Measurements from ENCODE around the gene DDX31.
A peak's percentile ranks its signal among the peaks of the same experiment; 100 is the strongest.
"Not testable (repeated sequence)": the region's sequence is repeated elsewhere in the genome, so short reads cannot be mapped to it uniquely, and the experiment has no call there.

Gene DDX31

GRCh38 chr9:132669698-132670456 lies at the start of gene DDX31:
Gene DDX31, minus strand, starts transcription at chr9:132669983. Its CDS starts 49 bp downstream, at chr9:132669934.
- peak; percentile 82 to 83 for DNase-seq (ENCODE audit: low read depth in 2 of 2)

GRCh38 chr9:132718381-132718928 lies 48.7 kb upstream of the DDX31 start:
- DNase-seq (ENCODE audit: low read depth in 2 of 2), result not testable (repeated sequence)

DNA sequence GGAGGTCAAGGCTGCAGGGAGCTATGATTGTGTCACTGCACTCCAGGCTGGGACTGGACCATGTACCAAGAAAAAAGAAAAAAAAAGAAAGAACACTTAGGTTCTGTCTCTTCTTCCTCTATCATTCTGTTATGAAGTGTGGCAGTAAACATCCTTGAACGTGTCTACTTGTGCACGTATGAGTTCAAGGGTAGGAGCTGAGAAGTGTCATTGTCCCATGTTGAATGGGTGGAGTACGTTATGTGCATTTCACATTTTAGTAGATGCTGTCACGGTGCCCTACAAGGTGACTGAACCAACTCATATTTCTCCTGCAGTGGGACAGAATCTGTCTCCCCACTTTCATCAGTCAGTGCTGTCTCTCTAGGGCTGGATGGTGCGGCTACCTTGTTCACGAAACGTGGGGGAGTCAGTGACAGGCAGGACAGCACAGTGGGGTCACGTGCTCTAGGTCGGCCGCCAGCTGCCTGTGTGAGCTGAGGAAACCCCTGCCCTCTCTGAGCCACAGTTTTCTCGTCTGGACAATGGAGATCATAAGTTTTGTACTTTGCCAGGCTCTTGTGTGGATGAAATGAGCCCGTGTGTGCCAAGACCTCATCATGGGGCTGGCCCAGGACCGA lies 47.7 kb upstream of the DDX31 start:
- no peak for DNase-seq (ENCODE audit: low read depth in 2 of 2)

GRCh38 chr9:132716007-132716406 lies 46.2 kb upstream of the DDX31 start:
- DNase-seq (ENCODE audit: low read depth in 2 of 2), result no peak

DNA sequence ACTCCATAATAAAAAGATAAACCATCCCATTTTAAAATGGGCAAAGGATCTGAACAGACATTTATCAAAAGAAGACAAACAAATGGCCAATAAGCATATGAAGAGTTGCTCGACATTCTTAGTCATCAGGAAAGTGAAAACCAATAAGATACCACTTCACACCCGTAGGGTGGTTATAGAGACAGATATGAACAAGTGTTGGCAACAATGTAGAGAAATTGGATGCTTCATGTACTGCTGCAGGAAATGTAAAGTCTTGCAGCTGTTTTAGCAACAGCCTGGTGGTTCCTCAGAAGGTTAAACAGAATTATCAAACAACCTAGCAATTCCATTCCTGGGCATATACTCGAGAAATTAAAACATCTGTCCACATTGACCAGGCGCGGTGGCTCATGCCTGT lies 43.0 kb upstream of the DDX31 start:
- DNase-seq (ENCODE audit: low read depth in 2 of 2), result no peak

- no peak for DNase-seq (ENCODE audit: low read depth in 2 of 2)
Measured at GRCh38 chr9:132711846-132712245, 42.1 kb upstream of the DDX31 start.

DNA sequence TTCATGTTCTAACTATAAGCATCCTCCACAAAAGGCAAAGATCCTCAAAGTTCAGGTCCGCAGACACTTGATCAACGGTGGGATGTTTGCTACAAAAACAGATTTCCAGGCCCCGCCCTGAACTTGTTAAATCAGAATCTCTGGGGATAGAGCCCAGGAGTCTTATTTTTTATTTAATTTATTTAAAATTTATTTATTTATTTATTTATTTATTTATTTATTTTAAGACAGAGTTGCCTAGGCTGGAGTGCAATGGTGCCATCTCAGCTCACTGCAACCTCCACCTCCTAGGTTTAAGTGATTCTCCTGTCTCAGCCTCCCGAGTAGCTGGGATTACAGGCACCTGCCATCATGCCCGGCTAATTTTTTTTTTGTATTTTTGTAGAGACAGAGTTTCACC lies 41.4 kb upstream of the DDX31 start:
- DNase-seq (ENCODE audit: low read depth in 2 of 2), result not testable (repeated sequence)

- no peak for DNase-seq (ENCODE audit: low read depth in 2 of 2)
Measured at GRCh38 chr9:132710333-132710732, 40.5 kb upstream of the DDX31 start.

DNA sequence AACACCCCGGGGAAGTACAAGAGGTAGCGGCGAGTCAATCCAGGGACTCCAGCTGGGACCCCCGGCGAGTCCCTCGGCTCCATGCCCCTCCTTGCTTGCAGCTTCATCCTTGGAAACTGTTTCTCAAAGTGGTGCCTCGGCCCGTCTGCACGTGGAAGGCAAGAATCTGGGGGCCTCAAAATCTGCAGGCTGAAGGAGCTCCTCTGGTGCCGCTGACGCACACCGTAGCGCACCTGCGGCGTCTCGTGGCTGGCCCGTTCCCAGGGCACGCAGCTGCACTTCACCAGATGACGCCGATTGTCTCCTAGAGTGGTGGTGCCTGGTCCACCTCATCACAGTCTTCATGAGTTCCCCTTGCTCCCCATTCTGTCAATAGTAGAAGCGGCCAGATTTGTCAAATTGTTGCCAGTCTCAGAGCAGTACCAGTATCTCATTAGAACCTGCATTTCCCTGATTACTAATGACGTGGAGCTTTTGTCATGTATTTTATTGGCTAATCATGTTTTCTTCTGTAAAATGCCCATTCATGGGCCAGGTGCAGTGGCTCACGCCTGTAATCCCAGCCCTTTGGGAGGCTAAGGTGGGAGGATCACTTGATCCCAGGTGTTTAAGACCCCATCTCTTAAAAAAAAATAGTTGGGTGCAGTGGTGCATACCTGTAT lies 39.1 kb upstream of the DDX31 start:
- DNase-seq (ENCODE audit: low read depth in 2 of 2), result no peak

DNA sequence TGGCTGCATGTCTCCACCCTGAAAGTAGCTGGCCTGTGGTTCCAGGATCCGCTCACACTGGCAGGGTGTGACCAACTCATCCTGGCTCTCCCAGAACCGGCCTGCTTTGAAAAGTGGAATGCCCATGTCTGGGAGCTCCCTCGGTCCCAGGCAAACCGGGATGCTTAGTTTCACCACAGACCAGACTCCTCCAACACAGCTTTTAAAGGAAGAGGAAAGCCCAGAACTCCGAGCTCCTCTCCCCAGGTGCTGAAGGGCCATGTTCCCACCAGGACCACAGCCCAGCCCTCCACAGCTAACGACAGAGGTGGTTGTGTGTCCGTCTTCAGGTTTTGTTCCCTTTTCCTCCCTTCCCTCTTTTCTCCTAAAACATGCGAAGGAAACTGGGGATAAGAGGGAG lies 38.5 kb upstream of the DDX31 start:
- DNase-seq (ENCODE audit: low read depth in 2 of 2), result no peak

GRCh38 chr9:132703336-132703735 lies 33.6 kb upstream of the DDX31 start:
- DNase-seq (ENCODE audit: low read depth in 2 of 2), result no peak

DNA sequence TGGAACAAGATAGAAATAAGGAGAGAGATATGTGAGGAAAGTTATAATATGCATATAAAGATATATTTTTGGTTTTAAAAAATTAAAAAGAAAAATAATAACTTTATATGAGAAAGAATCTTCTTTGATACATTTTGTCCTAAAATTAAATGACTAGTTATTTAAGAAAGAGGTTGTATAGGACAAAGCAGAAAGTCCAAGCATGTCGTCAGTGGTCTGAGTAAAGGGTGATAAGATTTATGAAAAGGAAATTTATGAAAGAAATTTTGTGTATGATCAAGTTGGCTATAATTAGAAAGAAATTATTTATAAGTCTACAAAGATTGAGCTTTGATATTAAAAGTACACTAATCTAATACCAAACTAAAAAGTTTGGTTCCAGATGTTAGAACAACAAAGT lies 32.5 kb upstream of the DDX31 start:
- no peak for DNase-seq (ENCODE audit: low read depth in 2 of 2)

- DNase-seq (ENCODE audit: low read depth in 2 of 2), result no peak
Measured at GRCh38 chr9:132699956-132700355, 30.2 kb upstream of the DDX31 start.

DNA sequence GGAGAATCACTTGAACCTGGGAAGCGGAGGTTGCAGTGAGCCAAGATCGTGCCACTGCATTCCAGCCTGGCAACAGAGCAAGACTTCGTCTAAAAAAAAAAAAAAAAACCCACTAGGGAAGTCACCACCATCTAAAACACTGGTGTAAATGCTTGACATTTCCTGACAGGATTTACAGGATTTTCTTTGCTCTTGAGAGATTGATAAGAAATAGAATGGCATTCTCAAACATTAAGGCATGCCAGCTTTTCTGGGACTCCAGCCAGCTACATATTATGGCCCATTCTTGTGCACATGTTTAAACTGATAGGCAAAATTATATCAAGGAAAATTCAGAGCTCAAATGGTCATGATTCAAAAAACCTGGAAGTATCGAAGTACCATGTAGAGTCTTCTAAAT lies 29.2 kb upstream of the DDX31 start:
- no peak for DNase-seq (ENCODE audit: low read depth in 2 of 2)

- no peak for DNase-seq (ENCODE audit: low read depth in 2 of 2)
Measured at GRCh38 chr9:132697230-132697629, 27.4 kb upstream of the DDX31 start.

DNA sequence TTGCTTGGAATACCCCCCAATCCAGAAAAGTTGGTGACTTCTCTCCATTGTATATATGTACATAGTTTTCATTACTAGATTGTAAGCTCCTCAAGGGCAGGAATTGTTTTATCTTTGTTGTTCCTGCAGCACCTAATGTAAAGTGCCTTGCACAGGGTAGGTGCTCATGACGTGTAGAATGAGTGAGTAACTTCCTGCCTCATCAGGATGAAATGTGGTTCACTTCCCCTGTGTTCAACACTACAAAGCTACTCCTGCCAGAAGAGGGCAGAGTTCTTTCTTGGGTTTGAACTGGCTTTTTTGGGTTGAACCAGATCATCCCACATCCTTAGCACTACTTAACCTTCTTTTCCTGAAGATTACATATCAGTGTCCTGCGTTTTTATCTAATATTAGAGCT lies 24.4 kb upstream of the DDX31 start:
- DNase-seq (ENCODE audit: low read depth in 2 of 2), result no peak

- DNase-seq (ENCODE audit: low read depth in 2 of 2), result no peak
Measured at GRCh38 chr9:132690696-132691095, 20.9 kb upstream of the DDX31 start.

DNA sequence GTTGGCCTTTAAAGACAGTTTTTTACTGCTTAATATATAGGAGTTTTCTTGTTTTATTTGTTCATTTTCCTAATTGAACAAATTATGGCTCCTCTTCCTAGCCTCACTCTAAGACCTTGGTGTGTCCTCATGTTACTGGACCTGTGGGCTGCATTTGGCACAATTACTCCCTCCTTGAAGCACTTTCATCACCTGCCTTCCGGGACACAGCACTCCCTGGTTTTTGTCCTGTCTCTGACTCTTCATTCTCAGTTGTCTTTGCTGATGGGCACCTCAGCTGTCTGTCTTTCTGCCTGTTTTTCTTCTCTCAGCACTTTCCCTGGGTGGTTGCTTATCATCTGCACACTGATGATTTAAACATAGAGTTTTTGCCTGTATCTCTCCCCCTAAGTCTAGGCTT lies 14.1 kb upstream of the DDX31 start:
- no peak for DNase-seq (ENCODE audit: low read depth in 2 of 2)

DNA sequence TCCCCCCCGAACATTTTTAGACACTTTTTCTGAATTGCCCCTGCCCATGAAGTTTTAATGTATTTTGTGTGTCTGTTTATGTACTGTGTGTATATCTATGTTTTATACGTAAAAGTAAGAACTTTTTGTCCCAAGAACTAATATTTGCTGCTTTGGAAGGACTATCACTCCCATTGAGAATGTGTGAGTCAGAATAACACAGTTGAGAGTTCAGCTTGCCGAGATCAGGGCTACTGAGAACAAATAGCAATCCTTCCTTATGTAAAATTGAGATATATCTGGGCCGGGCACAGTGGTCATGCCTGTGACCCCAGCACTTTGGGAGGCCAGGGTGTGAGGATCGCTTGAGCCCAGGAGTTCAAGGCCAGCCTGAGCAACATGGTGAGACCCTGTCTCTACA lies 11.8 kb upstream of the DDX31 start:
- no peak for DNase-seq (ENCODE audit: low read depth in 2 of 2)

GRCh38 chr9:132679946-132680625 lies 10.3 kb upstream of the DDX31 start:
- DNase-seq (ENCODE audit: low read depth in 2 of 2), result no peak

- no peak for DNase-seq (ENCODE audit: low read depth in 2 of 2)
Measured at GRCh38 chr9:132677976-132678375, 8.2 kb upstream of the DDX31 start.

DNA sequence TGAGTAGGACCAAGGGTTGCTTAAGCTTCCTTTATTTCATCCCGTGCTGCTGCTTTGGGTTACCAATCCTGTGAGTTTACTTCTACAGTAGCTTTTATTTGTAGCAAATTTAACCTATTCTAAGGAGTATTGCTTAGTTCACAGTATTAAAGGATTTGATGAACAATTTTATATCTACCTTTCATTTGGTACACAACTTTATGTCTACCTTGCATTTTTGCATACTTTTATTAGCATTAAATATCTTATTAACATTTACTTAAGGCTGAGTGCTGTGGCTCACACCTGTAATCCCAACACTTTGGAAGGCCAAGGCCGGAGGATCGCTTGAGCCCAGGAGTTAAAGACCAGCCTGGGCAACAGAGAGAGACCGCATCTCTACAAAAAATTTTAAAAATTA lies 4.7 kb upstream of the DDX31 start:
- DNase-seq (ENCODE audit: low read depth in 2 of 2), result no peak

Measured in stimulated activated CD4-positive, alpha-beta T cell treated with anti-CD3 and anti-CD28 coated beads, Interleukin-4, amount 100 ng/mL, for 48 hours (primary cell).